ENCODE data around the gene ZCCHC3.
"Not testable (repeated sequence)": the region's sequence is repeated elsewhere in the genome, so short reads cannot be mapped to it uniquely, and the experiment has no call there.

The ZCCHC3 gene, protein sequence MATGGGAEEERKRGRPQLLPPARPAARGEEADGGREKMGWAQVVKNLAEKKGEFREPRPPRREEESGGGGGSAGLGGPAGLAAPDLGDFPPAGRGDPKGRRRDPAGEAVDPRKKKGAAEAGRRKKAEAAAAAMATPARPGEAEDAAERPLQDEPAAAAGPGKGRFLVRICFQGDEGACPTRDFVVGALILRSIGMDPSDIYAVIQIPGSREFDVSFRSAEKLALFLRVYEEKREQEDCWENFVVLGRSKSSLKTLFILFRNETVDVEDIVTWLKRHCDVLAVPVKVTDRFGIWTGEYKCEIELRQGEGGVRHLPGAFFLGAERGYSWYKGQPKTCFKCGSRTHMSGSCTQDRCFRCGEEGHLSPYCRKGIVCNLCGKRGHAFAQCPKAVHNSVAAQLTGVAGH

DNA sequence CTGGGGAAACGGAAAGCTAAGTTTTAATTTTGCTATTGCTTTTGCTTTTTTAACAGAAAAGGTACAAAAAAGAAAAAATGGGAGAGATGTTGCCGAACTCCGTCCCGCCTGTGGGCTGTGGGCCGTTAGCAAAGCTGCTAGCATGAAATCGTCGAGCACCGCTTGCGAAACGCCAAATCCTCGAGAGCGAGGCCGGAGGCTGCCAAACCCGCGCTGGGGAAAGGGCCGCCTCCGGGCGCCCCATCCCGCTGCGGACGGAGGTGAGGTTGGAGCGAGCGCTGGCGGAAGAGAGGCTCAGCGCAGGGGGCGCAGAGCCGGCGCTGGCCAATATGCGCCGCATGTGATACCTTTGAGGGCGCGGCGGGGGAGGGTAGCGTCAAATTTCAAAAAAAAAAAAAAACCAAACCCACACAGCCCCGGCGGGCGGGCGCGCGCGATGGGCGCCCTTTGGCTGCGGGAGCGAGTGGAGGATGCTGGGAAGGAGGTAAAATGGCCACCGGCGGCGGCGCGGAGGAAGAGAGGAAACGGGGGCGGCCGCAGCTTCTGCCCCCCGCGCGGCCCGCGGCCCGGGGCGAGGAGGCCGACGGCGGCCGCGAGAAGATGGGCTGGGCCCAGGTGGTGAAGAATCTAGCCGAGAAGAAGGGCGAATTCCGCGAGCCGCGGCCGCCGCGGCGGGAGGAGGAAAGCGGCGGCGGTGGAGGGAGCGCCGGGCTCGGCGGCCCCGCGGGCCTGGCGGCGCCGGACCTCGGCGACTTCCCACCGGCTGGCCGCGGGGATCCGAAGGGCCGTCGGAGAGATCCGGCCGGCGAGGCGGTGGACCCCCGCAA lies at the start of gene ZCCHC3:
Gene ZCCHC3 (plus strand): TSS at position 473 of the 827 bp plus-strand sequence. CDS start 17 bp downstream, at position 490.
- DNase-seq (ENCODE audit: low read depth in 2 of 2, low spot score in 1 of 2), result peak; percentile 55 to 61

DNA sequence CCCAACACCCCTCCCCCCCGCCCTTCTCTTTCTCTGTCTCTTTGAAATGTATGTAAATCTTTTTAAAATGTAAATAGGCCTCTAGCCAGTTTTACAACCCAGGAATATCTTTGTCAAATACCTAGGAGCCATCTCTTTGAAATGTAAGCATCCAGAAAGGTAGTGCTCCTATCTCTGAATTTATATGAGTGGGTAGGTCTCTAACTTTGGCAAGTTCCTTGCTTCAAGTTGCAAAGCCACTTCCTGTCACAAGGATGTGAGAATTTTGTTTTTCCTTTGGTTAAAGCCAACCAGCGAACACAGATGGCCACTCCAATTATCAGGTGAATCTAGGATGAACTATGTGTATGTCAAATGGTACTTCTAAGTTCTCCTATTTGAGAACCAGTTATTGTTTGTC lies 46.0 kb upstream of the ZCCHC3 start:
- DNase-seq (ENCODE audit: low read depth in 2 of 2, low spot score in 1 of 2), result no peak

DNA sequence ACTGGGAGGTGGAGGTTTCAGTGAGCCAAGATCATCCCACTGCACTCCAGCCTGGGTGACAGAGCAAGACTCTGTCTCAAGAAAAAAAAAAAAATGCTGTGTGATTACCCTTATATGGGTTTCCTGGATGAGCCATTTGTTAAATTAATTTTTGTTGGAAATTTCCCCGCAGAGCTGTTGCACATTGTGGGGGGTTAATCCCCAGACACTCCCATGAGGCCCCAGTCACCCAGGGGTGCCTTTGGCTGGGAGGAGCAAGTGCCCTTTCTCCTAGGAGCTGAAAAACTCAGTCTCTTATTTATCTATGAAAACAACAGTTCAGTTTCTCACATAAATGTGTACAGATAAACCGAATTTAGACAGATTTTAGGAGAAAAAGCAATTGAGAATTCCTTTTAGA lies 44.6 kb upstream of the ZCCHC3 start:
- no peak for DNase-seq (ENCODE audit: low read depth in 2 of 2, low spot score in 1 of 2)

DNA sequence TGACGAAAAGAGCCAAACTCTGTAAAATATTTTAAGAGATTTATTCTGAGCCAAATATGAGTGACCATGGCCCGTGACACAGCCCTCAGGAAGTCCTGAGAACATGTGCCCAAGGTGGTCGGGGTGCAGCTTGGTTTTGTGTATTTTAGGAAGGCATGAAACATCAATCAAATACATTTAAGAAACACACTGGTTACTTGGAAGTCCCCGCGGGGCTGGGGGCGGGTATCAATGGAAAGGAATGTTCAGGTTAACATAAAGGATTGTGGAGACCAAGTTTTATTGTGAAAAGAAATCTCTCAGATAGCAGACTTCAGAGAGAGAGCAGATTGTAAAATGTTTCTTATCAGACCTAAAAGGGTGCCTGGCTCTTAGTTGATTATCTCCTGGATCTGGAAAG lies 43.9 kb upstream of the ZCCHC3 start:
- not testable (repeated sequence) for DNase-seq (ENCODE audit: low read depth in 2 of 2, low spot score in 1 of 2)

DNA sequence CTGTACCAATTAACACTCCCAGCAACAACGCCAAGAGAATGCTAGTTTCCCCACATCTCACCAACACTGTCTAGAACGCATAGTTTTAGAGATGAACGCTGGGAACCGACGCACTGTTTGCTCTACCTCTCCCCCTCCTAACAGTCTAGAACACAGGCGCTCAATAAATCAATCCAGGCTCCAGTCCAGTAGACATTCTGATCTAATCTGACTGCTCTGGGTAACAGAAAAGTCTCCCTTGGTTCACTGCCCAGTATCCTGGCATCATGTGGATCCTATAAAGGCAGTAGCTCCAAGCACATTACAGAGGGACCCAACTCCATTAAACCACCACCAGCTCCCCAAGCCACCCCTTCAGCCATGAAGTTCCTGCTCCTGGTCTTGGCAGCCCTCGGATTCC lies 40.0 kb upstream of the ZCCHC3 start, which contains the start of gene DEFB132:
Gene DEFB132 (plus strand): TSS at position 306 of the 400 bp plus-strand sequence. CDS start 55 bp downstream, at position 361.
- DNase-seq (ENCODE audit: low read depth in 2 of 2, low spot score in 1 of 2), result no peak

DNA sequence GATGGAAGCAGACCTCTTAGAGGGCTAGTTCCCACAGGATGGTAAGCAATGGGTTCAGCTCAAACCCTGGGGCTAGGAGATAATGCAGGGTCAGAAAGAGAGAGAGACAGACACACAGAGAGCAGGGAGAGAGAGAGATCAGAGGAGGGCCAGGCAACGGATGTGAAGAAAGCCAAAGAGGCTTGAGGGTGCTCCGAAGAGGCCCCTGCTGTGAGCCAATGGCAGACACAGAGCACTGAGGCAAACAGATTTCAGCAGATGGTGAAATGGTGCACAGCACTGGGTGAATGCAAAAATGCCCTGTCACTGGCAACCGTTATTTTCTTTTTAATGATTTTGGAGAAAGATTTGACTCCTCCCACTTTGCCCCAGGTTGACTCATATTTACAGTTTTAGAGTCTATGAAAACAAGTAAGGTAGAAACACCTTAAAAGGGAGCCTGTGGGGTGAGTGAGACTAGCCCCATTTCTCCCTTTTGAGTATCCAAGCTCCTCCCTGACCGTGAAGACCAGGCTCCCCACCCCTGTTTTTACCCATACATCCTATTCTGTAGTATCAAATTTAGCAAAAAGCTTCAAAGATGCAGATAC lies 39.0 kb upstream of the ZCCHC3 start:
- no peak for DNase-seq (ENCODE audit: low read depth in 2 of 2, low spot score in 1 of 2)

DNA sequence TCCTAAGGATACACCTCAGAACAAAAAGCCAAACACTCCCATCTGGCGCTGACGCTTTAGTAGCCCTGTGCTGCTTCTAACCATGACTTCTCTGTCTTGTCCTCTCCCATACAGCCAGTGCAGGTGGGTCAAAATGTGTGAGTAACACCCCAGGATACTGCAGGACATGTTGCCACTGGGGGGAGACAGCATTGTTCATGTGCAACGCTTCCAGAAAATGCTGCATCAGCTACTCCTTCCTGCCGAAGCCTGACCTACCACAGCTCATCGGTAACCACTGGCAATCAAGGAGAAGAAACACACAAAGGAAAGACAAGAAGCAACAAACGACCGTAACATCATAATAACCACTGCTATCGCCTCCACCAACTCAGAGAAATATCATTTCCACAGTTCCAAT lies 38.4 kb upstream of the ZCCHC3 start:
- DNase-seq (ENCODE audit: low read depth in 2 of 2, low spot score in 1 of 2), result no peak

DNA sequence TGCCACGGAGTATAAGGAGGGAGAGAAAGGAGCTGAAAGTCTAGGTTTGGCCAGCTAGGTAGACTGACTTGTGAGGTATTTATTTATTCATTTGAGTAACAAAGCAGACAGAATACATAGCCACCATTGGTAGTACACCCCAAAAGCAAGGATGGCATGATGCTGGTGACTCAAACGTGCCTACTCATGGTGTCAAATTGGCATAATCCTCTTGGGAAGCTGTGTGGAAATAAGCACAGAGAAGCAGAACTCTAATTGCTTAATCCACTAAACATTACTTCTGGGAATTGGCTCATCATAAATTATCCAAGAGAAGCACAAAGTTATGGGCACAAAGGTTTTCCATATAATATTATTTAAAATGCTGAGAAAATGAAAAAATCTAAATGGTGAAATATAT lies 37.4 kb upstream of the ZCCHC3 start:
- no peak for DNase-seq (ENCODE audit: low read depth in 2 of 2, low spot score in 1 of 2)

DNA sequence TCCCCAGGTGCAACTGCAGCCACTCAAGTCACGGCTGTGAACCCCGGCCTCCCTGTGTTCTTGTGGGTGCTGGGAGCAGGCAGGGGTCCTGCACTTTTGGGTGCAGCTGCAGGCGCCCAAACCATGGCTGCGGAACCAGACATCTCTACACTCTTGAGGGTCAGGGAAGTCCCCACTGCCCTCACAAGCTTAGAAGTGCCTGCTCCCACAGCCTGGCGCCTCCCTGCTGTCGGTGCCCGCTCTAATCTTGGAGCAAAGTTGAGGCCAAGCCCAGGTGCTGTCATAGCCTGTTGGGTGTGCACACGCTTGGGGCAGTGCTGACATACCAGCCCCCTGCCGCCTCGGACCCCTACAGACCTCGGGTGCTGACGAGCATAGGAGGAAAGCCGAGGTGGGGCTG lies 33.7 kb upstream of the ZCCHC3 start:
- DNase-seq (ENCODE audit: low read depth in 2 of 2, low spot score in 1 of 2), result no peak

DNA sequence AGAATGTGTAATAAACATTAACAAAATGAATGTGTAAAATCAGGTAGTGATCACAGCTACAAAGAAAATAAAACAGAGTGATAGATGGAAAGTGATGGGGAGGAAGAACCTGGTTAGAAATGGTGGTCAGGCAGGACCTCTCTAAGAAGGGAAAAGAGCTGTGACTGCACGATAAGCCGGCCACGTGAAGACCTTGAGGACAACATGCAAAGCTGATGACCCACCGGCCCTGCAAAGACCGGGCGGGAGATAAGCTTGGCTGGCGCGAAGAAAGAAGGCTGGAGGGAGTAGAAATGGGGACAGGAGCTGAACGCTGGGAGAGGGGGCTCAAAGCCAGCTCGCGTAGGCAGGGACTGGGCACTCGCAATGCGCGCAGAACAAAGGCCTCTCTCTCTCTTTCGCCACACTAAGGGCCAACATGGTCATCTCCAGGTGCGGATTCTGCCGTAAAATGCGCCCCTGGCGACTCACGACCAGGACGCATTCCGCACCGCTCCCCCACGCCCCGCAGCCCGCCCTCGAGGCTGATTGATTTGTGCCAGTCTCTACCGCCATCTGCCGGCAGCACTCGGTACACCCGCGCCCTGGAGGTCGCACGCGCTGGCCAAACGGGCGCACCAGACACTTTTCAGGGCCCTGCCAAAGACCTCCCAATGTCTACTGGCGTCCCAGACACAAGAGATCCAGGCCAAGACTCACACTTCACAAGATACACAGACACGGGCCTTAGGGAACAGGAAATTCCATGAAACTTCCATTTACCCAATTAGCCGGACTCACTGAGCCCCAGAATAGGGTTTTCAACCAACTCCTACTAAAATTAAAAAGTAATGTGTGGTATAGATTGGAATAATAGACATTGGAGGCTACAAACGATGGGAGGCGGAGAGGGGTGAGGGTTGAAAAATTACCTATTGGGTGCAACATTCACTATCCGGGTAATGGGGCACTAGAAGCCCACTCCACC lies 30.5 kb upstream of the ZCCHC3 start:
- peak; percentile 73 to 78 for DNase-seq (ENCODE audit: low read depth in 2 of 2, low spot score in 1 of 2)

DNA sequence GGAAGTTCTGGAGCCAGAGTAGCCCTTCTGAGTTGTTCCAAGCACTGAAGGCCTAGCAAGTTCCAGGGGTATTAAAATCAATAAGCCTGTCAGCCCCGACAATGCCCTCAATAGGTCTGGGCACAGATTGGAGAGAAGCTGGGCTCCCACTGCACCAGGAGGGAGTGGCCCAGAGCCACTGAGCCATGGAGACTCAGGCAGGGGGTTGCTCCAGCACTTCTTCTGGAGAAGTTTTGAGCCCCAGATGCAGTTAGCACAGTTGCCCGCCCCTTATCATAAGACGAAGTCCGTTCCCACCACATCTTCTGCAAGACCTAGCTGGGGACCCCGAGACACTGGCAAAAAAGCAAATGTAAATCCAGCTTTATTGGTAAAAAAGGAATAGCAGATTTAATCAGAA lies 26.9 kb upstream of the ZCCHC3 start:
- DNase-seq (ENCODE audit: low read depth in 2 of 2, low spot score in 1 of 2), result no peak

DNA sequence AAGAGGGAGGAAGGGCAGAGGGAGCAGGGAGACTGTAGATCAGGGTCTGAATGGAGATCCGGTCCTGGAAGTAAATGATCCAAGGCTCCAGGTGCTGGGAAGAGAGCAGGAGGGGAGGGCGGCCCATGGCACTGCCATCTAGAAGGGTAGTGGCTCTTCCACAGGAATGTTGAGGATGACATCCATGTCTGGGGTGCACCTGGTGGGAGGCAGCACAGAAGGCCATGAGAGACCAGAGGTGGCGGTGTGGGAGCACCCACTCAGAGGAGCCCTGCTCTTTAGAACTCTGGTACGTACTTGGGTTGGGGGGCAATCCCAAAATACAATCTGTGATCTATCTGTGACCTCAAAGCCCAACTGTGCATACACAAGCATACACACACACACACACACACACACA lies 26.3 kb upstream of the ZCCHC3 start:
- DNase-seq (ENCODE audit: low read depth in 2 of 2, low spot score in 1 of 2), result no peak

DNA sequence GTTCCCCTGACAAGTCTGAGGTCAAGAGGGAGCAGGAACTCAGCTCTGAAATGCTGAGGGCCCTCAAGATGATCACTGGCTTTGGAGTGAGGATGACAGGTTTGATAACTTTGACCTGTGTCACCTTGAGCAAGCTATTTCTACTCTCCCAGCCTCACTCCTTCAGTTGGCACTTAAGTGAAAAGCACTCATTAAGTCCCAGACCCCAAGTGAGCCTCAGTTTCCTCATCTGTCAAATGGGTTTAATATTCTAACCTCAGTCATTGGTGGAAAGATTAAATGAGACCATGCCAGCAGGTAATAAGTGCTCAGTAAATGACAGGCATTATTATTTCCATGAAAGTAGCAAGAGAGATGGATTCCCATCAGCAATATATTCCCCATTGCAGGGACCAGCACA lies 25.8 kb upstream of the ZCCHC3 start:
- no peak for DNase-seq (ENCODE audit: low read depth in 2 of 2, low spot score in 1 of 2)

DNA sequence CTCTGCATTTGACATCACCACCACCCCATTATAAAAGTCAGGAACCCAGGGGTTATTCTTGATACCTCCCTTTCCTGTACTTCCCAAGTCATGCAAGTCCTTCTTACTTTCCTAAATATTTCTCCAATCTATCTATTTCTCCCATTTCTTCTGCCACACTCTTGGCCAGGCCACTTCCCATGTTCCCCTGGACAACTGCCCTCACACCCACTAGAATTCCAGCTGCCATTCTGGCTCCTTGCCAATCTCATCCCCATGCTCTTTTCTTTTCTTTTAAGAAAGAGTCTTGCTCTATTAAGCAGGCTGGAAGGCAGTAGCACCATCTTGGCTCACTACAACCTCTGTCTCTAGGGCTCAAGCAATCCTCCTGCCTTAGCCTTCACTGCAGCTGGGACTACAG lies 24.7 kb upstream of the ZCCHC3 start:
- no peak for DNase-seq (ENCODE audit: low read depth in 2 of 2, low spot score in 1 of 2)

DNA sequence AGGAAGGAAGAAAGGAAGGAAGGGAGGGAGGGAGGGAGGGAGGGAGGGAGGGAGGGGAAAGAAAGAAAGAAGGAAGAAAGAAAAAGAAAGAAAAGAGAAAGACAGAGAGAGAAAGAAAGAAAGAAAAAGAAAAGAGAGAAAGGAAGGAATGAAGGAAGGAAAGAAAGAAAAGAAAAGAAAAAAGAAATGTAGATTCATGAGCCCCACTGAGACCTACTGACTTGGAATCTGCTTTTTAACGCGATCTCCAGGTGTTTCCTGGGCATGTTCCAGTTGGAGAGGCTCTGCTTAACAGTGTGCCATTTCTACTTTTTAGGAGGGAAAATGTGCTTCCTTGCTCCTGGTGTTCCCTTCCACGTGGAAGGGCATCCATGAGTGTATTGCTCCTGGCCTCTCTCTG lies 23.5 kb upstream of the ZCCHC3 start:
- DNase-seq (ENCODE audit: low read depth in 2 of 2, low spot score in 1 of 2), result no peak

DNA sequence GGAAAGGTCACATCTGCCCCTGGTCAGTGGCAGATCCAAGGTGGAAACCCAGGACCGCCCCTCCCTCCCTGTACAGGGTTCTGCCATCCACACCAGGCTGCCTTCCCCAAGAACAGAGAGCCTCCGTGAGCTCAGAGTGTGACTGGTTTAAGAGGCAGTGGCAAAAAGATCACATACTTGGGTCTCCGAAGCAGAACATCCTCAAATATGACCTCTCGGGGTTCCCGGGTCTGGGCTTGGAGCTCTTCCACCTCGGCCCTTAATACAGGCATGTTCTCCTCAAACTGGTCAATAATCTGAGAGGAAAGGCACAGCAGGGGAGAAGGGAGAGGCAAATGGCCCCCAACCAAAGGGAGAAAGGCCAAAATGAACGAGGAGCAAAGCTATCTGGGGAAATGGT lies 21.6 kb upstream of the ZCCHC3 start:
- DNase-seq (ENCODE audit: low read depth in 2 of 2, low spot score in 1 of 2), result no peak

DNA sequence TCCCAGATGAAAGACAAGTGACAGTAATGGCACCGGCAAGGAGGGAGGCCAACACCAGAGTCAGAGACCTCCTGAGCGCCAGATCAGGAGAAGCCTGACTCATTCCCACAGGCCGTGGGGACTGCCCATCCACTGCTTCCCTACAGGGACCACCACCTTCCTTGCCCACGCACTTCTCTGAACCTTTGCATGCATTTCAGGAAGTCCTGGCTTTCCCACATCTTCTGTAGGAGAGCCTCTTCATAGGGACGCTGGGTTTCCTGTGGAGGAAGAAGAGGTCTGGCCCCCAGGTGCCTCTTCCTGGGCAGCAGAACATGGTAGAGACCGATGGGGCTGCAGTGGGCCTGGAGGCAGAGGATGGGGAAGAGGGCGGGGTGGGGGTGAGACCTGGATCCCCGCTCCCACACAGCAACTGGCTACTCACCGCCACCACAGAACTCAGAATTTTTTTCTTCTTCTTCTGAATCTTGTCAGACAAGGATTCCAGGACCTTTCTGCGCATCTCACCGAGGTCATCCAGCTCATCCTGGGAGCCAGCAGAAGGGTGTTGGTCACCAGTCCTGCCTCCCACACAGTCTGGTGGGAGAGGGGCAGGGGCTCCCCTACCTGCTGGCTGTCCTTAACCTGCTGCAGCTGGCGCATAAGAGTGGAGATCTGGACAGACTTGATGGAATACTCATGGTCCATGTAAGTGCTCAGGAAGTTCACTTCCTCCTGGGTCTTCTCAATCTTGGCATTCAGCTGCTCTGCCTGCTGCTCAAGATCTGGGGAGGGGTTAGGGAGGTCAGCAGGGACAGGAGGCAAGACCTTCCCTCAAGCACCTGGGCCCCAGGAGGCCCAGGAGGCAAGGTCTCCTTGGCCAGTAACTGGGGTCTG lies 20.5 kb upstream of the ZCCHC3 start:
- DNase-seq (ENCODE audit: low read depth in 2 of 2, low spot score in 1 of 2), result no peak

DNA sequence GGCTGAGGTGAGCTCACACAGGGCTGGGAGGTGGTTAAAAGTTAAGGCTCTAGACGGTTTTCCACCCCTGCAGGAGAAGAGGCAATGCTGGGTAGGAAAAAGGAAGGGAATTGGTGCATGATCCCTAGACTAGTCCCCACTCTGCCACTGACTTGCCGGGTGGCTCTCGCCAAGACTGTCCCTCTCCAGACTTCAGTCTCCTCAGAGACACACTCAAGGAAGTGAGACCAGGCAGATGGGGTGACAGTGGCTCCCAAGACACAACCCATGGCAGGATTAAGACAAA lies 19.9 kb upstream of the ZCCHC3 start:
- no peak for DNase-seq (ENCODE audit: low read depth in 2 of 2, low spot score in 1 of 2)

DNA sequence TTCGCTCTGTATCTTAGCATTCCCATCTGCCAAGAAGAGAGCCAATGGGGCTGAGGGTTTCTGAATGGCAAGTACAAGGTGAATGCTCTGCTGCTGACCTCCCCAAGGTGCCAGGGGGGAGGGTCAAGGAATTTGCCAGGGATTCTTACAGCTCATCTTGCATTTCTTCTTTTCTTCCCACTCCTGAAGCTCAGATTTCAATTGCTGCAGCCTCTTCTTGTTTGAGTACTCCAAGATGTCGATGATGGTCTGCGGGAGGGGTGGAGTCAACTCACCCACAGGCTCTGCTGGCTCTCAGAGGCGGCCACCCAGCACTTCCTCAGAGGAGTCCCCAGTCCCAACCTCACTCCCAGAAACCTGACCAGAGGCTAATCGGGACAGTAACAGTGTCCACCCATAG lies 19.2 kb upstream of the ZCCHC3 start:
- no peak for DNase-seq (ENCODE audit: low read depth in 2 of 2, low spot score in 1 of 2)
